ENCODE data around the gene HPD. TPM values are rescaled to one million over a fixed set of nuclear protein-coding genes. Genes with fewer than 3 reads are reported as not detected.
A peak's percentile ranks its signal among the peaks of the same experiment; 100 is the strongest.
"Not testable (repeated sequence)": the region's sequence is repeated elsewhere in the genome, so short reads cannot be mapped to it uniquely, and the experiment has no call there.

HPD gene
- total RNA-seq, 1 donor from 2014 or later = 1.8 TPM

- ATAC-seq (peak; percentile 85), DNase-seq (peak; percentile 97)
- peak overlapping the region; percentile 66 for H3K4me3 ChIP-seq
- no peaks in the 10 kb centered on the region for H3K27me3 ChIP-seq
- peak; percentile 99 for TF ChIP-seq CTCF (IDR thresholded peaks at IDR 0.05)
- peaks cover 17% of the 10 kb centered on the region for H3K36me3 ChIP-seq
- H3K4me1 ChIP-seq = peaks cover 86% of the 10 kb centered on the region
- H3K9me3 ChIP-seq = no peaks in the 10 kb centered on the region
- H3K27ac ChIP-seq = peak overlapping the region; percentile 80
- intact Hi-C loops (cut with DNase I) = no loop called here
These were observed 64.7 kb downstream of the HPD start for GRCh38 chr12:121793838-121794533.

- ATAC-seq (peak; percentile 49), DNase-seq (peak; percentile 86)
- Histone ChIP-seq H3K27me3 (no peaks in the 10 kb centered on the region), H3K4me3 (peak within 1 kb of the TSS; percentile 66), H3K9me3 (no peaks in the 10 kb centered on the region), H3K27ac (peak within 1 kb of the TSS; percentile 80), H3K4me1 (peaks cover 86% of the 10 kb centered on the region), H3K36me3 (peaks cover 17% of the 10 kb centered on the region)
- intact Hi-C loops (cut with DNase I) = no loop called here
- no peak for TF ChIP-seq CTCF (IDR thresholded peaks at IDR 0.05)
These were observed 65.2 kb downstream of the HPD start, which contains the start of gene RHOF for GRCh38 chr12:121793440-121793837. RHOF (minus strand) TSS chr12:121793688; CDS start chr12:121793633, 55 bp downstream.

- Histone ChIP-seq H3K27ac (peak overlapping the region; percentile 80), H3K4me1 (peaks cover 84% of the 10 kb centered on the region), H3K9me3 (no peaks in the 10 kb centered on the region), H3K4me3 (peak overlapping the region; percentile 66), H3K36me3 (peaks cover 17% of the 10 kb centered on the region), H3K27me3 (no peaks in the 10 kb centered on the region)
- DNase-seq (peak; percentile 84), ATAC-seq (peak; percentile 15)
- no peak for TF ChIP-seq CTCF (IDR thresholded peaks at IDR 0.05)
- intact Hi-C loops (cut with DNase I) = no loop called here
These were observed 65.8 kb downstream of the HPD start for GRCh38 chr12:121792607-121793439.

- TF ChIP-seq CTCF (IDR thresholded peaks at IDR 0.05) = no peak
- DNase-seq (peak; percentile 69), ATAC-seq (no peak)
- H3K4me1 ChIP-seq = peaks cover 78% of the 10 kb centered on the region
- H3K9me3 ChIP-seq = no peaks in the 10 kb centered on the region
- peak overlapping the region; percentile 80 for H3K27ac ChIP-seq
- no peaks in the 10 kb centered on the region for H3K27me3 ChIP-seq
- peak overlapping the region; percentile 66 for H3K4me3 ChIP-seq
- peaks cover 17% of the 10 kb centered on the region for H3K36me3 ChIP-seq
- intact Hi-C loops (cut with DNase I) = no loop called here
These were observed 66.7 kb downstream of the HPD start for GRCh38 chr12:121791671-121792551.

GRCh38 chr12:121790785-121791184 is 67.9 kb downstream of the HPD start:
- Histone ChIP-seq H3K27ac (peak overlapping the region; percentile 85), H3K4me1 (peaks cover 74% of the 10 kb centered on the region)
- ATAC-seq; H3K36me3 ChIP-seq; DNase-seq; H3K4me3 ChIP-seq; intact Hi-C loops (cut with DNase I); H3K9me3 ChIP-seq; H3K27me3 ChIP-seq: not testable (repeated sequence)

Data from upper lobe of right lung (tissue), 1 donor.